Testis (tissue), 3 donors: ENCODE data around the gene TOMM7. TPM values are rescaled to one million over a fixed set of nuclear protein-coding genes. Genes with fewer than 3 reads are reported as not detected.

ENCODE experiments used
- DNase-seq: peaks from one replicate; pipeline ENCODE4 v3.0.0-alpha.2; 2019
- H3K27ac ChIP-seq, 2 donors: fragments of 200-600 bp; sonication (generic); one replicate each; pipeline ENCODE4 v1.5.1; 2019
- H3K27me3 ChIP-seq: fragments of 200-600 bp; sonication (generic); one replicate; pipeline ENCODE4 v1.5.1; 2019
- H3K36me3 ChIP-seq: fragments of 200-600 bp; sonication (generic); one replicate; pipeline ENCODE4 v1.5.1; 2017; ENCODE audit warnings: low read depth; ENCODE audit errors: missing control alignments
- H3K4me1 ChIP-seq: fragments of 200-600 bp; sonication (generic); one replicate; pipeline ENCODE4 v1.5.1; 2019
- H3K4me3 ChIP-seq, 2 donors: fragments of 200-600 bp; sonication (generic); one replicate each; pipeline ENCODE4 v1.5.1; 2017 to 2019
- H3K9me3 ChIP-seq: fragments of 200-600 bp; sonication (generic); one replicate; pipeline ENCODE4 v1.5.1; 2017
- POLR2A ChIP-seq: fragments of 450-650 bp; IDR thresholded peaks from one replicate; pipeline ENCODE4 v1.6.1; 2017; ENCODE audit warnings: antibody characterized with exemption, mild to moderate bottlenecking, moderate library complexity
- WGBS, 2 donors: methylation state at CpG; one replicate each; pipeline ENCODE4 v1.1.5; 2018; 5-methylcytosine and 5-hydroxymethylcytosine counted together
- intact Hi-C: fragments of 100-400 bp; cut with DNase I; formaldehyde crosslinking; loops from one replicate; pipeline ENCODE4 v1.15.1; 2023; ENCODE audit warnings: low total_unique reads
- polyA plus RNA-seq: library from polyadenylated mRNA; stranded (reverse); fragments of 350-450 nt; fragmentation: Illumina TruSeq; extraction: RNeasy Lipid Tissue Mini Kit (QIAGEN cat#74804); gene quantifications from one replicate; pipeline ENCODE4 v1.2.3, GENCODE V29; 2014; ENCODE audit warnings: low read depth, low replicate concordance; ENCODE audit not compliant: insufficient read depth
- total RNA-seq, 2 donors: library from RNA; depleted of rRNA; stranded (reverse); fragments of >200 nt; gene quantifications; one replicate each; pipeline ENCODE4 v1.2.3, GENCODE V29; 2016
- TF ChIP-seq, protein P1 (sequence below), 3 experiments: fragments of 450-650 bp in 2 of 3; fragments of 200-600 bp in 1 of 3; sonication (generic) in 1 of 3; IDR thresholded peaks; one replicate each; pipeline ENCODE4 v1.5.1; 2016 to 2019; ENCODE audit warnings: antibody characterized with exemption in 3 of 3, mild to moderate bottlenecking in 2 of 3, moderate library complexity in 1 of 3

Gene TOMM7
- total and polyA plus RNA-seq, 3 donors from 2014 or later: 87.7 to 499 (median 141) TPM

DNA sequence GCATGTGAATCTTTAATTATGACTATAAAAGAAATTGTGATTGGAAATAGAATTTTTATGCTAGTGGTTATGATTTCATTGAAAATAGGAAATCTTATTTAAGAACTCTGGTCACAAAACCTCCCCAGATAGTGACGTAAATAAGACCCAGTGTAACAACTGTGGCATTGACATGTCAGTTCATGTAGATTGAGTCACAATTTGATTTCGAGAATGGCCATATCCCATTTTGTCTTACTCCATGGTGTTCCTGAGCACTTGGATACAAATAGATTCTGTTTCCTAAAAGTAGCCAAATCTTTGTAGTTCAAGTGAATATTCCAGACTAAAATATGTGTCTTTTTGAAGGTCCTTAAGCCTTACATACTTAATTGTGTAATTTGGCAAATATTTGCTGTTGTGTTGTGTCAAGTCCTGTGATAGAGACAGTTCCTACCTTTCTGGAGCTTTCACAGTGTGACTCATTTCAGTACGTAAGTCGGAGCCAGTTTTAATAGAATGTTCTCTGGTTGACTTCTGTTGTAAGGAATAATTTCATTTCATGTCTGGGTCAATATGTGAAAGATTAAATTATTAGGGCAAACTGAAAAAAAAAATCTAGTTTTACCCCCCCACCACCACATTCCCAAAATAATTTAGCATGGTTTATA, 37.1 kb upstream of the TOMM7 start:
- no peak for DNase-seq
- intact Hi-C loops: no loop called here
- Histone ChIP-seq H3K36me3 (no peaks in the 10 kb centered on the region), H3K4me1 (peaks cover 2% of the 10 kb centered on the region), H3K27ac (no peak overlapping the region), H3K27me3 (no peaks in the 10 kb centered on the region), H3K9me3 (no peaks in the 10 kb centered on the region), H3K4me3 (no peak overlapping the region)
- WGBS, 2 donors: 74 to 76% methylated on average over 4 of the region's 4 CpGs
- TF ChIP-seq, protein P1, sequence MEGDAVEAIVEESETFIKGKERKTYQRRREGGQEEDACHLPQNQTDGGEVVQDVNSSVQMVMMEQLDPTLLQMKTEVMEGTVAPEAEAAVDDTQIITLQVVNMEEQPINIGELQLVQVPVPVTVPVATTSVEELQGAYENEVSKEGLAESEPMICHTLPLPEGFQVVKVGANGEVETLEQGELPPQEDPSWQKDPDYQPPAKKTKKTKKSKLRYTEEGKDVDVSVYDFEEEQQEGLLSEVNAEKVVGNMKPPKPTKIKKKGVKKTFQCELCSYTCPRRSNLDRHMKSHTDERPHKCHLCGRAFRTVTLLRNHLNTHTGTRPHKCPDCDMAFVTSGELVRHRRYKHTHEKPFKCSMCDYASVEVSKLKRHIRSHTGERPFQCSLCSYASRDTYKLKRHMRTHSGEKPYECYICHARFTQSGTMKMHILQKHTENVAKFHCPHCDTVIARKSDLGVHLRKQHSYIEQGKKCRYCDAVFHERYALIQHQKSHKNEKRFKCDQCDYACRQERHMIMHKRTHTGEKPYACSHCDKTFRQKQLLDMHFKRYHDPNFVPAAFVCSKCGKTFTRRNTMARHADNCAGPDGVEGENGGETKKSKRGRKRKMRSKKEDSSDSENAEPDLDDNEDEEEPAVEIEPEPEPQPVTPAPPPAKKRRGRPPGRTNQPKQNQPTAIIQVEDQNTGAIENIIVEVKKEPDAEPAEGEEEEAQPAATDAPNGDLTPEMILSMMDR (IDR thresholded peaks at IDR 0.05): no peak
- no peak for TF ChIP-seq POLR2A

DNA sequence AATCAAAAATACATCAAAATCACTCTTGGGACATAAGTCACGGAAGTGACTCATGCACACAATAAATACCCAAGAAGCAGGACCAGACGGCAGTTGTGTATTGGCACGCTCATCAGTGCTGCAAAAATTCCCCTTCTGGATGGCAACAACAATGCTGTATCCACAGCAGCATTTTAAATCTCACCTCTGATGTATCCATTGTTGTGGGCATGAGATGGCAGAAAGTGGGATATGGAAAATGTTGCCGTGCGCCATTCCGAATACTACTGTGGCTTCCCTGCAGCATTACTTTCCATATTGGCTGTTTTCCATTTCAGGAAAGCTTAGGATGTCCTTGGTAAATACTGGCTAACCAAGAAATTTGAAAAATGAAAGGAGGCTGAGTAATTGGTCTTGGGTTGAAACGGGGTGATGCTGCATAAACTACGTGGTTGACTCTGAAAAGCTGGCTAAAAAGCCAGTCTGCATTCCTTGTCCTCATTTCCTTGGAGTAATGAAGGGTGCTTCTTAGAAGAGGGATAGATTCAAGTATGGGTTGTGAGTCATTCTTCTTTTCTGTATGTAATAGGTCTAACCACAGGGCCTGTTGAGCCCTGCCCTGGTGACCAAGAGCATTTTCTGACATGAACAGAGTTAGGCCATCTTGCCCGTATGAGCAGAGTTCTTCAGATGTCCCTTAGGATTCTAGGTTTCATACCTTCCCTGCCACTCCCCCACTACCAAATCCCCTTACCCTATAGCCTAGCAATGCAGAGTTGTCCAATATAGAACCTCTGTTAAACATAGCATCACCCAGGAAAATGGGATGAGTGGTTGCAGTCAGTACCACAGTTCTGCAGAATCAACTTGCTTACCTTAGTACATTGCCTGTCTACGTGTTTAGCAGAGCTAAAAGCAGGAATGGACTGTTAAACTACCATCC, 36.3 kb upstream of the TOMM7 start:
- peaks cover 3% of the 10 kb centered on the region for H3K4me1 ChIP-seq

DNA sequence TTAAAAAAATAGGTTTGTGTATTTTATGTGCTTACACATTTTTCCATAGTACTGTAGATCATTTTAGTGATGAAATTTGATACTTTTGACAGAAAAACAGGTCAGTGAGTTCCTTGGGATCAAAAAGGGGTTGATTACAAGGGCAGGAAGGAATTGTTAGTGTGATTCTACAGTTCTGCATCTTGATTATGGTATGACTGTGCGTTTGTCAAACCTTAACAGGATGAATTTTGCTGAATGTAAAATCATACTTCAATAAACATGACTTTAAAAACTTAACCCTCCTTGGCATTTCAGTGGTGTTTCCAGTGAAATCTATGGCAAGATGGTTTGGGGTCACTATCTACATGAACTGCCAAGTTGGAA, 35.6 kb upstream of the TOMM7 start:
- Histone ChIP-seq H3K4me1 (peaks cover 3% of the 10 kb centered on the region), H3K9me3 (no peaks in the 10 kb centered on the region), H3K27me3 (no peaks in the 10 kb centered on the region), H3K4me3 (no peak overlapping the region), H3K36me3 (no peaks in the 10 kb centered on the region), H3K27ac (no peak overlapping the region)
- no peak for DNase-seq
- WGBS, 2 donors: 76 to 91% methylated on average over 1 of the region's 1 CpG
- intact Hi-C loops: no loop called here
- TF ChIP-seq, protein P1 (IDR thresholded peaks at IDR 0.05): no peak
- no peak for TF ChIP-seq POLR2A

More for the DNA sequence above, 36.3 kb upstream of the TOMM7 start:
- Histone ChIP-seq H3K9me3 (no peaks in the 10 kb centered on the region), H3K4me3 (no peak overlapping the region), H3K36me3 (no peaks in the 10 kb centered on the region), H3K27ac (no peak overlapping the region), H3K27me3 (no peaks in the 10 kb centered on the region)
- DNase-seq: no peak
- intact Hi-C loops: no loop called here
- TF ChIP-seq, protein P1 (IDR thresholded peaks at IDR 0.05): no peak
- no peak for TF ChIP-seq POLR2A
- WGBS, 2 donors: 87 to 94% methylated on average over 10 of the region's 10 CpGs

DNA sequence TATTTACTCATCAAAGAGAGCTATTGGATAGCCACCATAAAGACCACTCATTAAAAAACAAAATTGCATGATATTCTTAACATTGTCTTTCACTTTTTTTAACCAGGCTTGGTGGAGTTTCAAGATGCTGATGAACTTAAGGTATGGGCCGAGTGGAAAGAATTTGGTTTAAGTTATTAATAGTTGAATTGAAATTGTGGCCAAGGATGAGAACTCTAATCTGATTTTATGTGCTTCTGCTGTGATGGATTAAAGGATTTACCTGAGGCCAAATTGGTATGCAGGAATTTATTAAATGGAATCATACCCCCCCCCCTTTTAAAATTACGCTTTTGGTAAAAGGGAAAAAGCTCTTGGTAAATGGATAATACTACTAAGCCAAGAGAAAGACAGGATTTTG, 33.8 kb upstream of the TOMM7 start:
- WGBS, 2 donors: 91 to 93% methylated on average over 2 of the region's 2 CpGs
- Histone ChIP-seq H3K27me3 (no peaks in the 10 kb centered on the region), H3K9me3 (no peaks in the 10 kb centered on the region), H3K36me3 (no peaks in the 10 kb centered on the region), H3K27ac (no peak overlapping the region), H3K4me1 (peaks cover 3% of the 10 kb centered on the region), H3K4me3 (no peak overlapping the region)
- no peak for DNase-seq
- TF ChIP-seq, protein P1 (IDR thresholded peaks at IDR 0.05): no peak
- TF ChIP-seq POLR2A: no peak
- intact Hi-C loops: no loop called here
